Ovary (tissue), 3 donors: Measurements from ENCODE around the gene GOLIM4.

Source experiments
- POLR2A ChIP-seq: fragments of 450-650 bp; IDR thresholded peaks from one replicate; pipeline ENCODE4 v1.6.1; 2017; ENCODE audit warnings: antibody characterized with exemption, mild to moderate bottlenecking, moderate library complexity
- TF ChIP-seq, protein P1 (sequence below), 3 donors: fragments of 450-650 bp in 2 of 3; fragments of 200-600 bp in 1 of 3; IDR thresholded peaks; one replicate each; pipeline versions ENCODE4 v1.5.1 to v1.8.0; 2016 to 2022; ENCODE audit warnings: antibody characterized with exemption in 3 of 3, mild to moderate bottlenecking in 1 of 3
- donor health status: DM: no; HTN: no; CAD: no.

GRCh38 chr3:168085491-168086119 lies 10.1 kb downstream of the GOLIM4 start:
- TF ChIP-seq, protein P1, sequence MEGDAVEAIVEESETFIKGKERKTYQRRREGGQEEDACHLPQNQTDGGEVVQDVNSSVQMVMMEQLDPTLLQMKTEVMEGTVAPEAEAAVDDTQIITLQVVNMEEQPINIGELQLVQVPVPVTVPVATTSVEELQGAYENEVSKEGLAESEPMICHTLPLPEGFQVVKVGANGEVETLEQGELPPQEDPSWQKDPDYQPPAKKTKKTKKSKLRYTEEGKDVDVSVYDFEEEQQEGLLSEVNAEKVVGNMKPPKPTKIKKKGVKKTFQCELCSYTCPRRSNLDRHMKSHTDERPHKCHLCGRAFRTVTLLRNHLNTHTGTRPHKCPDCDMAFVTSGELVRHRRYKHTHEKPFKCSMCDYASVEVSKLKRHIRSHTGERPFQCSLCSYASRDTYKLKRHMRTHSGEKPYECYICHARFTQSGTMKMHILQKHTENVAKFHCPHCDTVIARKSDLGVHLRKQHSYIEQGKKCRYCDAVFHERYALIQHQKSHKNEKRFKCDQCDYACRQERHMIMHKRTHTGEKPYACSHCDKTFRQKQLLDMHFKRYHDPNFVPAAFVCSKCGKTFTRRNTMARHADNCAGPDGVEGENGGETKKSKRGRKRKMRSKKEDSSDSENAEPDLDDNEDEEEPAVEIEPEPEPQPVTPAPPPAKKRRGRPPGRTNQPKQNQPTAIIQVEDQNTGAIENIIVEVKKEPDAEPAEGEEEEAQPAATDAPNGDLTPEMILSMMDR (IDR thresholded peaks at IDR 0.05) = no peak
- TF ChIP-seq POLR2A = no peak
